ENCODE data around the gene EIF3I.

EIF3I gene

GRCh38 chr1:32198237-32199042 is 23.8 kb upstream of the EIF3I start:
- DNase-seq = no peak

- DNase-seq = no peak
Measured at GRCh38 chr1:32199043-32199716, 23.0 kb upstream of the EIF3I start.

- no peak for DNase-seq
Measured at GRCh38 chr1:32199717-32200072, 22.5 kb upstream of the EIF3I start.

GRCh38 chr1:32200226-32201010 is 21.8 kb upstream of the EIF3I start, which contains the start of gene CCDC28B:
CCDC28B (plus strand) TSS chr1:32200595; CDS start chr1:32201936, 1,341 bp downstream.
- peak; percentile 42 for DNase-seq

GRCh38 chr1:32201011-32201855 is 21.0 kb upstream of the EIF3I start:
- DNase-seq = peak; percentile 71

GRCh38 chr1:32204943-32205361 is 17.3 kb upstream of the EIF3I start:
- DNase-seq = no peak

GRCh38 chr1:32205401-32206370 is 16.5 kb upstream of the EIF3I start, which contains the start of gene IQCC:
IQCC (plus strand) TSS chr1:32205671; CDS start chr1:32205682, 11 bp downstream.
- peak; percentile 83 for DNase-seq

GRCh38 chr1:32208469-32208868 is 13.7 kb upstream of the EIF3I start:
- no peak for DNase-seq

- no peak for DNase-seq
Measured at GRCh38 chr1:32208891-32209328, 13.3 kb upstream of the EIF3I start, which contains the start of gene DCDC2B. DCDC2B (plus strand) TSS chr1:32209089; CDS start chr1:32209094, 5 bp downstream.

- DNase-seq = peak; percentile 45
Measured at GRCh38 chr1:32215629-32216480, 6.4 kb upstream of the EIF3I start.

GRCh38 chr1:32216566-32216965 is 5.6 kb upstream of the EIF3I start:
- no peak for DNase-seq

GRCh38 chr1:32219022-32219421 is 3.2 kb upstream of the EIF3I start:
- DNase-seq = no peak

- no peak for DNase-seq
Measured at GRCh38 chr1:32220746-32221580, 1.2 kb upstream of the EIF3I start.

GRCh38 chr1:32221581-32221979 is 627 bp upstream of the EIF3I start:
- no peak for DNase-seq

GRCh38 chr1:32223683-32224082 is 1.5 kb downstream of the EIF3I start:
- no peak for DNase-seq

- DNase-seq = no peak
Measured at GRCh38 chr1:32224285-32224684, 2.1 kb downstream of the EIF3I start.

GRCh38 chr1:32228771-32229170 is 6.6 kb downstream of the EIF3I start:
- DNase-seq = no peak

GRCh38 chr1:32231843-32232432 is 9.7 kb downstream of the EIF3I start:
- DNase-seq = no peak

Measured in T-helper 9 cell (primary cell).